Activated CD4-positive, alpha-beta T cell treated with anti-CD3 and anti-CD28 coated beads, Interleukin-2, Interleukin-6, amounts not matched to agents 100 ng/mL and 50 ng/mL, durations not matched to agents 16 hours and 8 hours (primary cell): ENCODE measurements around the gene ANAPC4.

Experiments used
- DNase-seq: peaks from one replicate; pipeline ENCODE4 v3.0.0-alpha.2; 2020

ANAPC4 gene

DNA sequence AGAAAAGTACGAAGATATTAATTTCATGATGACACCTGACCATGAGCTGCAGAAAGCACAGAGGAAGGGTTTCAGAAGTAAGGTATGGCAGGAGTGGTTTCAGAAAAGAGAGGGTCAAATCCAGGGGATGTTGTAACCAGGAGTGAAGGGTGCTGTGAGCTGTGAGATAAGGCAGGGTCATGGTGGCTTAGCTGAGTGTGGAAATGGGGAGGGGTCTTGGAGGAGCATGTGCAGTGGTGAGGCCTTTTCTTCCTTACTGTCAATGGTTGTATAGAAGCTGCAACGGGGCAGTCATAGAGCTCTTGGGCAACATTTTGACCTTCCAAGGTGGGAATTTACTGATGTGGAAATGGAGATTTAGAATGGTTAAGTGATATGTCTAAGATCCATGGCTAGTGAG lies 2.5 kb downstream of the ANAPC4 start:
- no peak for DNase-seq

DNA sequence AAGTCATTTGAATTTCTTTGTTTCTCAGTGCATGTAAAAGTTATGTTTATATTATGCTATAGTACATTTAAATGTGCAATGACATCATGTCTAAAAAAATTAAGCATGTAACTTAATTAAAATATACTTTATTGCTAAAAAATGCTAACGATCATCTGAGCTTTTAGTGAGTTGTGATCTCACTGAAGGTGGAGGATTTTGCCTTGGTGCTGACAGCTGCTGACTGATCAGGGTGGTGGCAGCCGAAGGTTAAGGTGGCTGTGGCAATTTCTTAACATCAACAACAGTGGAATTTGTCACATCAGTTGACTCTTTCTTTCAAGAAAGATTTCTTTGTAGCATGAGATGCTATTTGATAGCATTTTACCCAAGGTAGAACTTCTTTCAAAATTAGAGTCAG lies 6.6 kb downstream of the ANAPC4 start:
- DNase-seq, result no peak

DNA sequence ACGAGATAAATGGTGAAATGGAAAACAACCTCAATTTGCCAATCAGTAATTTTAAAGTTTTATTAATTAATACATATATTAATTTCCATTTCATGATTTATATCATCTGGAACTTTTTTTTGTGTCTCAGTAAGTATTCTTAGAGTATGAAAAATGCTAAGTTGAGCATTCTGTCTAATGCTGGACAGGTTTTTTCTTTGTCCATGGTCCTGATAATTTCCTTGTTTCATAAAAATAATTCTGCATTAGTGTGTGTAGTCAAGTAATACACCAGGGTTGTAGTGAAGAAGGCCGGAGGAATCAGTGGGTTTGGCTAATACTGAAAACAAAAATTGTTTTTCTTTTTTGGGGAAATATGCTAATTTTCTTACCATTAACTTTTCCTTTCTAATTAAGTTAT lies 9.9 kb downstream of the ANAPC4 start:
- DNase-seq, result no peak

DNA sequence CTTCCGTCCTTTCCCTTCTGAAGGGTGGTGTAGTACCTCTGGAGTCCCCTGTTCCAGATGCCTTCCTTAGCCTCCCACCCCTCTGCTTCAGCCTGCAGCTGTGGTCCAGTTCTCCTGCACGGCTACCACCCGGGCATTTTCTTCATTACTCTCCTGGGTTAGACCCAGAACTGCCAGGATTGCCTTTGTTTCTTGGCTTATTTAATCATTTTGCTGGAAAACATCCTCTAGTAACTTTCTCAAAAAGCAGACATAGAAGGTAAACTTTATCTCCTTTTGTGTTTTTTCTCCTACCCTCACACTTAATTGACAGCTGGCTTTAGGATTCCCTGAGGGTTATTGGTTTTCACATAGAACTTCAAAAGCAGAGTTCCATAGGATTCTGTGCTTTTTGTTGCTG lies 20.2 kb downstream of the ANAPC4 start:
- DNase-seq, result no peak

DNA sequence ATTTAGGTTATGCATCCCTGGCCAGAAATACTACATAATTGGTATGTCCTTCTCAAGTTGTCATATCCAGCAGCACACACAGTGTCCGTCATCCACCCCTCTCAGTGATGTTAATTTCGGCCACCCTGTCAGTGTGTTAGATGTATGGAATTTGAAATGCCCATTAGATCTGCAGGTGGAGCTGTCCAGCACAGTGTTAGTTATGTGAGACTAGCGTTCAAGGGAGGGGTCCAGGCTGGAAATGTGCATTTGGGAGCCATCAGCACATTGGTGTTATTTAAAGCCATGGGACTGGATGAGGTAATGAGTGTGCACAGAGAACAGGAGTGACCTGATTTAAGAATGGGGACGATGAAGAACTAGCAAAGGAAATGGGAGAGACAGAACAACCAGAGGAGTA lies 22.4 kb downstream of the ANAPC4 start:
- no peak for DNase-seq

DNA sequence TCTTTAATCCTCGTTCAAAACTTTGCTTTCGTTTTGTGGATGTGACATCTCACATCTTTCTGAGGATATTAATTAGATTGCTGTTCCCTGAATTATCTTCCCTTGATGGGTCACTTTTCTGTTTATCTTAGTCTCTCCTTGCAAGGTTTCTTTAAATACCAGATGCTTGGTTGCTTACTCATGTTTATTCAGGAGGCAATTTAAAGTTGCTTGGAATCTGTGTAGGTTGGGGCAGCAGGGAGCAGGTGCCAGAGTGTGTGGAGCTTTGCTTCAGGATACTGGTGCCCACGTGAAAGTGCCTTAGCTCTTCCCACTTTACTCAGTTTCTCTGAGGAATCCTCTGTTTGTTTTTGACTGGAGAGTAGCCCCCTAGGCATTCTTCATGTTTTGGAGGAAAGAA lies 24.0 kb downstream of the ANAPC4 start:
- no peak for DNase-seq

DNA sequence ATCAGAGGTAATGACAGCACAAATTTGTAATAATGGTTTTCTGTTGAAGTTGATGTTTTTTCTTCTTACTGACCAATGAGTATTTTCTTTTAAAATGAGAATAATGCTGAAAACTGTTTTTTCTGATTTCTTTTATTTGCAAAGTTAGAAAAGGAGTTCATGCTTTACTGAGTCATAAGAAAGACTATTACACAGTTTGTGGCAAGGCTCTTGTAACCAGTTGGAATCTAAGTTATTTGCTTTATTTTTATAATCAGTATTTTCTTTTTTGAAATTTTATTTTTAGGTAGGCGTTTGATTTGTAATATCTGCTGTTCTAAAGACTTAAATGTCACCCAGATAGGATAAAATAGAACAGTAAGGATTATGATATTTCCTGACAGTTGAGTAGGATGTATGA lies 25.5 kb downstream of the ANAPC4 start:
- no peak for DNase-seq

DNA sequence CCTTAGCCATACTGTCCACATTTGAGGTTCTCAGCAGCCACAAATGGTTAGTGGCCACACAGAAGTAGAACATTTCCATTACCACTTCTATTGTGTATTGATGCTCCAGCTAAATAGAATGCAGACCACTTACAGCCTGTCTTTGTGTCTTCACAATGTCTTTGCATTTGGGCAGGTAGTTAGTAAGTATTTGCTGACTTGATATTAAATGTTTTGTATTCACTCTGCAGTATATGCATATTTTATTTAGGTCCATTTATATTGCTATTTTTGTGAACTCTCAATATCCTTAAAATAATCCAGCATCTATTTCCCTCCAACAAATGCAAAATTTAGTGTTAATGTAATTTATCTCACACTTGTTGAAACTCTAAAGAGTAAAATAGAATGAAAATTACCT lies 26.6 kb downstream of the ANAPC4 start:
- DNase-seq, result no peak

DNA sequence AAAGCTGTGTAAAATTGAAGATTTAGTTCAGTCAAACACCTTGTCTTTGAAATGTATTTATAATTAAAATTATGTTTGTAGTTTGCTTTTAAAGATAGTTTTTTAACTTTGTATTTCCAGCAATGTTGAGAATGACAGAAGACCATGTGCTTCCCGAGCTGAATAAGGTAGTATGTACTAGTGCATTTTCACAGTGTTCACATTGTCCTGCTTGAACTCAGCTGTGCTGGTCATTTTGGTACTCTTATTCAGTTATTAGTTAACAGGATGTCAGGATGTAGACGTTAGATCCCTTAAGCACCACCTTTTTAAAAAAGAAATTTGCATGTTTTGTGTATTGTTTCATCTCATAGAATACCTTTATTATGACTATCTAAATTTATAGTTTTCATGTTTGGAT lies 28.4 kb downstream of the ANAPC4 start:
- no peak for DNase-seq

DNA sequence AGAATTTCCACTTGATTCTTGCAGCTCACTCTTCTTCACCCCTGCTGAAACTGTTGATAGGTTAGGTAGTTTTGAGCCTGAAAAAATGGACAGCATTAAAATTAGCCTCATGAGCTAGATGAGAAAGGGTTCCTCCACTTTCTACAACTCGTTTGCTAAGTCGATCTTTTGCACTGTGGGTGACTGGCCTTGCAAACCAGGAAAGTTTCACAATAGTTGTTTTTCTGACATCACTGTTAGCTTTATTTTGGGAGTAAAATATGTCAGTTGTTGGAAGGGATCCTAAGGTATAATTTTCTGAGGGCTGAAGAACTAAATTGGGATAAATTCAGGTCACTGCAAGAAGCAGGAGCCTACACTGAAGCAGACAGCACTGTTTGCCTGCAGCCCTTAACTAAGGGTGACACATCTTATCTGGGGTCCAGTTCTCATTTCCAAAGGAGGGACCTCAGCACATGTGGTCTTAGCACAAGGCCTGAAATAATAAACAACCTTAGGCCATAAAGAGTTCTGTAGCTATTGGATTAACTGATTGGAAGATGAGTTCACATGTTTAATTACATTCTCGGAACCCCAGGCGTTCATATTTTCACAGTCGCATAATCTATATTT lies 29.1 kb downstream of the ANAPC4 start:
- DNase-seq, result no peak

DNA sequence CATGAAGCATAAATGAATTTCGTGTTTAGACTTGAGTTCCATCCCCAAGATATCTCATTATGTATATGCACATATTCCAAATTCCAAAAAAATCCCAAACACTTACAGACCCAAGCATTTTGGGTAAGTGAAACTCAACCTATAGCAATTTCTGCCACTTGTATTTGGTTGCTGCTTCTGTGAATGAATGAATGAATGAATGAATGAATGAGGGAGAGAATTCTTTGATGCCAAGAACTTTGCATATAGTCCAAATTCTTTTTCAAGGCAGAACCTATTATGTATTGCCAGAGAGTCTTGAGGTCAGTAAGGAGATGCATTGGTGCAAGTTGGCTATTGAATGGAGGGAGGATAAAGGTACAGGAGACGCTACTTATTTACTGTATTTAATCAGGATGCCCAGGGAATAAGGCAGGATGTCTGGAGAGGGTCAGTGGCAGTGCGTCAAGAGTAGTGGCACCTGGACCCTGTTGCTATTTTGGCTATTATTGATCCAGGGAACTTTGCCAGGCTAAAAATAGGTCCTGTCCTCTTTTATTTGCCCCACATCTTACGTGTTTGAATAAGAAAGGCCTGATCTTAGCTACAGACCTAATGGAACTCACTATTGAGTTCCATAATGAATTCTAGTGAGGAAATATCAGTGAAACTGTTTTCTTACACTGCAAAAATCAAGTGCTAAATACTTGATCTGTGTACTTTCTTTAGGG lies 33.9 kb downstream of the ANAPC4 start:
- DNase-seq, result no peak

DNA sequence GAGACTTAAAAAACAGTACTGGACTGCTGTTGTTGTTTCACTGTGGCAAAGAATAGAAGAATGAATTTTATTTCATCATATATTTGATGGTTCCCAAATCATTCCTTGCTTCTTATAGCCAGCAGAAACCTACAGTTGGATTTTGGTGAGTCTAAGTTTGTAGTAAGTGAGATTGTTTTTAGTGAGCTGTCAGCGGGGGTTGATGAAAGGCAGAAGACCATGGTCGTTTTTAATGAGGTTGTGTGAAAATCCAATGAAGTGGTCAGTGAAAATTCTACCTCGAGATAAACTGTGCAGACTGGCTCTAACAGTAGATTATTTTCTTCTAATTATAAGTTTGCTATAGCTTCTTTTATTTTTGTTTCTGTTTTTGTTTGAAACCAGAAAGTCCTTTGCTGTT lies 36.2 kb downstream of the ANAPC4 start:
- DNase-seq, result no peak

DNA sequence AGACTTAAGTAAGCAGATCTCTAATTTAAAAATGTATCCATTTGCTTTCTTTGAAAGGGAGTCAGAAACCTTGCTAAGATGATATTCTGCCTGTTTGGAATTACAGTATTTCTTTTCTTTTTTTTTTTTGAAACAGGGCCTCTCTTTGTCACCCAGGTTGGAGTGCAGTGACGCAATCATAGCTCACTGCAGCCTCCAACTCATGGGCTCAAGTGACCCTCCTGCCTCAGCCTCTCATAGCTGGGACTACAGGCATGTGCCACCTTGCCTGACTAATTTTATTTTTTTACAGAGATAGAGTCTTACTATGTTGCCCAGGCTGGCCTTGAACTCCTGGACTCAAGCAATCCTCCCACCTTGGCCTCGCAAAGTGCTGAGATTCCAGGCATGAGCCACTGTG lies 40.0 kb downstream of the ANAPC4 start:
- no peak for DNase-seq

DNA sequence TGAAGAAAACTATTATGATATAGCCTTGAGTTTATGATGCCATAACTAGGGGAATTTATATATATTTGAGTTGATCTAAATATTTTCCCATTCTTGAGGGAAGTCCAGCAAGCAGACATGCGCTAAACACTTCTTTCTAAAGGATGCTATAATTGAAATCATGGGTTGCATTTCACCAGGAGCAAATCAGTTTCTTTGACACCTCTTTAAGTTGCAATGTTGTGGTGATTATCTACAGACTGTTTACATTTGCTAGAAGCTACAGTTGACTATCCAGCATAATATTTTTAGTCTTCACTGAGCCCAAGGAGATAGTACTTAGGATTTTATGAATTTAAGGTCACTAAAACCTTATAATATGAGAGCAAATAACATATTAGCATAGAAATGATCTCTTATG lies 43.9 kb downstream of the ANAPC4 start:
- no peak for DNase-seq

DNA sequence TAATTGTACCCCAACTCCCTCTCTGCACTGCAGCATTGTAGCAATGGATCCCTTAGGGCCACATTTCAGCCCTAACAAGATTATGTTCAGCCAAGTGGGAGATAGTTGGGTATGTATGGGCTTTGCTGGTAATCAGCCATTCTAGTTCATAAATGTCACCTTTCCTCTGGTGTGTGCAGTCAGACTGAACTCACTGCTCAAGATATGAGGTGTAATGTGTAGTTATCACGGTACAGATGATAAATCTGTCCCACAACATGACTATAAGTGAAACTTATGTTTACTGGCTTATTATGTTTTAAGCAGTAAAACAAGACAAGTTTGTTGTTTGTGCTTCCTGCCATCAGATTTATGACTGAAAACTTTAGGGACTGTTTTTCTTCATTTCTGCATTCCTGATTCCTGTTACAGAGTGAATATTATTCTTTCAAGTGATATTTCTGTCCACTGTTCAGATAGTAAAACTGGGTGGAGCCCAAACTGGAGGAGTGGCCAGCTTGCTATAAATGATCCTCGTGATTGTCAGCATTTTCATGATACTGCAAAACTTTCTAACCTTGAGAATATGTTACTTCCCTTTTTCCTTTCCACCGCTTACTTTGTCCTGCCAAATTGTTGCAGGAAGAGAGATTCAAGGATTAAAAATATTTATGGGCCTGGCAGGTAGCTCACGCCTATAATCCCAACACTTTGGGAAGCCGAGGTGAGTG lies 44.9 kb downstream of the ANAPC4 start:
- peak; percentile 74 for DNase-seq

DNA sequence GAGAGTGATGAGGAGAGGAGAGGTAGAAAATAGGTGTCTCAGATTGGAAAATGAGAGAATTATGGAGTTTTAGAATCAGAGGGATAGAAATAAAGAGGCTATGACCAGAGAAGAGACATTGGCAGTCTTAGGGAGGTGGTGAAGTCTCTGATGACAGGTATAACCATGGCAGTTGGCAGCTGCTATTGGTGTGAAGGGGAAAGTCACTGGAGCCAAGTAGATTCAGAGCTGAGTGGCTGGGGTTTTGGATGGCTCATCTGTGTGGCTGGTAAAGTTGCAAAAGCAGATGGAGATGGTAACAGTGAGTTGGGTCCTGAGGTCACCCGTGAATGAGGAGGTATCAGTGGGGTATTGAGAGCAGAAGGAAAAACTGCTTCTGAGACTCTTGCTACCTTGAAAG lies 46.5 kb downstream of the ANAPC4 start:
- DNase-seq, result no peak

DNA sequence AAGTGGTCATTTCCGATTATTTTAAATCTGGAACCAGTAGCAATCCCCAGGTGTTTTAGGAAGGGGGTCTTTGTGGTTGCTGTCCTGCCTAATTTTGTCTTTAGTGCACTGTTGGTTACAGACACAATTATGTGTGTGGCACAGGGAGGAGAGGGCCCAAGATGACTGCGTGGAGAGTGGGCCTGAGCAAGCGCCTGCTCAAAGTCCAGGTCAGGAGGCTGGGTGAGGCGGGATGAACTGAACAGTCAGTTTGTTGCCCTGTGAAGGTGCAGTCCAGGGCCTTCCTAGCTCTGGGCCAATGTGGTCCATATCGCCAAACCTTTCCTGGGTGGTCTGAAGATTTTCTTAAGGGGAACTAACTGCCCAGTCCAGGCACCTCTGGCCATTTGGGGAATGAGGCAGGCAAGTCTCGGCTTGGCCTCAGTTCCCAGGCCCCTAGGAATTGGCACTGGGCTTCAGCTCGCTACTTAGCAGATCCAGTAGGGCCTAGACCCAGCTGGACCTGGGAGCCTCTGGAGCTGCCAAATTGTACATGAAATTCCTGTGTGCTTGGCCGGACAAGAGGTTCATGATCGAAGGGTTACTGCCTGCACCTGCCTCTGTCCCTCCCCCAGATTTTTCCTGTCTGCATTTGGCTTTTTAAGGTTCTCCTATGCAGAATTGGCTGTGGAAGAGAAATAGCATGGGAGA lies 47.6 kb downstream of the ANAPC4 start:
- DNase-seq, result no peak

DNA sequence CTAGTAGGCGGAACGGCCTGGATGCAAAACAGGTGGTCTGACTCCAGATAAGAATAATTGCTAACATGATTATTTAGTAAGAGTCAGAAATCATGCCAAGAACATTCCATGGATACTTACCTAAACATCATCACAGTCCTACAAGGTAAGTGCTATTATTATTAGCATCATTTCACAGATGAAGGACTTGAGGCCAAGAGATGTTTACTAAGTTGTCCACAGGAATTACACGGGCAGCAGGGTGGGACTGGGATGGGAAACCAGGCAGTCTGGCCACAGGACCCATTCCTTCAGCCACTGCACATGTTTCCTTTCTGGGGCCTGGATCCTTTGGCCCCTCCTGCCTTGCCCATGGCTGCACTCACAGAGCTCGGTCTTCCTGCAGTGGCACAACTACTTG lies 48.3 kb downstream of the ANAPC4 start:
- no peak for DNase-seq

DNA sequence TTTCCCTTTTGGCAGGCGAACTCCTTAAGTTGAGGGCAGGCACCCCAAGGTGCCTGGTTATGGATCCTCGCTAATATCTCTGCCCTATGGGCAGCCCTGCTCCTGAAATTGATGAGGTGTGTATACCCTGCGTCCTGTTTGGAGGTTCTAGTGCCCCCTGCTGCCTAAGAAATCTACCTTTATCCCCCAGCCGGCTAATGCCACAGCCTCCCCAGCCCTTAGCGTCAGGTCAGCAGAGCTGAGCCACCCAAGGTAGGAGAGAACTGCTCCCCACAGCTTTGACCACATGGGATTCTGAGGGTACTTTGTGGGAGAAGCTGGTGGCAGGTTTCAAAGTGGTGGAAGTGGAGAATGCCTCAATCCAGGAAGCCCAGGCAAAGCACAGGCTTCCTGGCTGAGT lies 50.8 kb downstream of the ANAPC4 start:
- DNase-seq, result no peak

DNA sequence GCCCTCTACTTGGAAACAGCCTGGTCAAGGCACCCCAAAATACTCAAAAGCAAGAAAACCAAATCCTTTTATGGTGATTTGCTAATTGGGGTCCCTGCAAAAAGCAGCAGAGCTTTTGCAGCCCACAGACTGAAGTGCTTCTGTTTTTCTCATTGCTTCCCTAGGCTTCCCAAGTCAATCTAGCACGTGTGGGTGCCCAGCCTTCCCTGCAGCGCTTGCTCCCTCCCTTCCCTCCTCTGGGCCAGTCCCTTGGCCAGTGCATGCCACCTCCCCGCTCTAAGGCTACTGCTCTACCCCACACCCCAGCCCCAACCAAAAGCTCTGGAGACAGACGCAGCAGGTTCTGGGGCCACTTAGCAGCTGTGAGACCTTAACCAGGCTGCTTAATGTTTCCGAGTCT lies 53.6 kb downstream of the ANAPC4 start:
- no peak for DNase-seq

DNA sequence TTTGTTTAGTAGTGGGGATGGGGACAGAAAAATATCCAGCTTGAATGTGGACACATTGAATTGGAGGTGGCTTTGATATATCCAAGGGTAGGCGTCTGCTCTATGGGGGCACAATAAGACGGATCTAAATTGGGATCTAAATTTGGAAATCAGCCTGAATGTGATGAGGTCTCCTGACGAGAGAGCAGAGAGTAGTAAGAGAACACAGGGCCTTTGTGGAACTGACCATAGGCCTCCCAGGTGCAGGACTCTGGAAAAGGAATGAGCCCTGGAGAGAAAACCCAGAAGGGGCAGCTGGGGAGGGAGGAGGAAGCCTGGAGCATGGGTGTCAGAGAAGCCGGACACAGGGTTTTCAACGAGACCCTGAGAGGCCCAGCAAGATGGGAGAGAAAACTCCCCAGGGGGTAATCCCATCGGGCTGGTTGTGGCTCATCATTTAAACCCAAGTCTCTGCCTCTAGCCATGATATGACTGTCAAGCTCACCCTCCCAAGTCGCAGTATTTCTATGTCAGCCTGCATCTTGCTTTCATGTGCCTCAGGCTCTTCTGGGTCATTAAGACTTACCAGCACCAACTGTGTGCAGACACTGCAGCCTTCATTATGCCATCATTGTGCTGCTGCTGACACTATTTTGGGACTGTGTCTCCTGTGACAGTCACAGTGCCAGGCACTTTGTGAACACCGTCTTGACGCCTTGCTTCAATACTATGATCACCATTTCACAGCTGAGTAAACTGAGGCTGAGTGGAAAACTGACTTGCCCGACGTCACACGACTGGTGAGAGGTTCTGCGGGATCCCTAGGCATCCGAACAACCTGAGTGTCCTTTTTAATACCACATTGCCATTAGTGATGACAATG lies 57.1 kb downstream of the ANAPC4 start:
- DNase-seq, result no peak

DNA sequence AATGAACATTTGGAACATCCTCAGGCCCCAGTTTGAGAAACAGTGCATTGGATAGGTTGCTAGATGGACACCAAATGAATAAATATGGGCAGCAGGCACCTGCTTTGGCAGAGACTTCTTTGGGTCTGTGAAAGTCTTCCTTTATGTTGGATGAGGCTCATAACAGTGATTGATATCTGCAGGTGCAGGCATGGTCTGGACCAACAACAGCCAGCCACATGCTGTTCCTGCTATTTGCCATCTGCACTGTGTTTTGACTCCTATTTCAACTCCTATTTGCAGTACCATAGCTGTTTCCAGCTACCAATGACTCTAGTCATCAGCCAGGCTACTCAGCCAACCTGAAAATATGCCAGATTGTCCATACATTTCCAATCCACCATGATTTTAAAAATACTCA lies 60.9 kb downstream of the ANAPC4 start:
- DNase-seq, result no peak

DNA sequence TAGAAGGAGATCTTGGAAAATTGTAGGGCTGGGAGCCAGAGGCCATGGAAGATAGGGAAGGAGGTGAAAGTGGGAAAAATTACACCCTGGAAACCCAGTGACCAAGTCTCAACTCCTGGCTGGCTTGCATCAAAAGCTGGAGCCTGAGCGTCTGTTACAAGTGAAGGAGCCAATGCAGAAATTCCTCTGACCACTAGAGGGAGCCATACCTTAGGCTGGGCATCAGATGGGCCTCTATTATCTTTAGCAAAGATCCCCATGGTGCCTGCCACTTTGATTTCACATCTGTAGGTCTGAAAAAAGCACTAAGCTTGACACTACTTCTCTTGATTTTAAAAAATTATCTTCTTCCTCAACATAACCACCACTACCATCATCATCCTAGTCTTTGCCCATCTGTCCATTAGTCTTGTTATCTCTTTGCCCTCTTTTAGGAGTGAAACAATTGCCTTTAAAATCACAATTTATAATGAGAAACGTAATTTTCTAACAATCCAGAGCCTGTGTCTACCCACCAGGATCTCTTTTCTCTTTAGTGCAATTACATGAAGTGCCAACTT lies 62.9 kb downstream of the ANAPC4 start:
- DNase-seq, result peak; percentile 81
